HCT116 (cell line): ENCODE results near the gene SYCE3.

Experiments
- EZH2phosphoT487 ChIP-seq: fragments of 200-600 bp; IDR thresholded peaks from 2 replicates; pipeline ENCODE4 v1.6.1; 2018; ENCODE audit warnings: antibody characterized with exemption, borderline replicate concordance
- POLR2A ChIP-seq: IDR thresholded peaks from 2 replicates; pipeline ENCODE4 v1.7.0; 2011; ENCODE audit warnings: borderline replicate concordance; ENCODE audit not compliant: insufficient read depth, insufficient read length; ENCODE audit errors: extremely low read depth
- TCF7L2 ChIP-seq: IDR thresholded peaks from 2 replicates; pipeline ENCODE4 v1.7.0; 2011; ENCODE audit warnings: borderline replicate concordance, inconsistent platforms; ENCODE audit not compliant: insufficient read depth, insufficient read length; ENCODE audit errors: extremely low read depth
- TF ChIP-seq, protein P1 (sequence below), 3 experiments: fragments of 200-600 bp in 1 of 3; sonication (generic) in 1 of 3; IDR thresholded peaks in 2 of 3; conservative IDR thresholded peaks in 1 of 3; 2 replicates each; pipeline ENCODE4 v1.5.1; 2012 to 2017; ENCODE audit warnings: low read depth in 2 of 3, low read length in 2 of 3, antibody characterized with exemption in 1 of 3, borderline replicate concordance in 1 of 3, control low read depth in 1 of 3, mild to moderate bottlenecking in 1 of 3, mixed read lengths in 1 of 3, mixed run types in 1 of 3, moderate library complexity in 1 of 3; ENCODE audit not compliant: insufficient read depth in 1 of 3

DNA sequence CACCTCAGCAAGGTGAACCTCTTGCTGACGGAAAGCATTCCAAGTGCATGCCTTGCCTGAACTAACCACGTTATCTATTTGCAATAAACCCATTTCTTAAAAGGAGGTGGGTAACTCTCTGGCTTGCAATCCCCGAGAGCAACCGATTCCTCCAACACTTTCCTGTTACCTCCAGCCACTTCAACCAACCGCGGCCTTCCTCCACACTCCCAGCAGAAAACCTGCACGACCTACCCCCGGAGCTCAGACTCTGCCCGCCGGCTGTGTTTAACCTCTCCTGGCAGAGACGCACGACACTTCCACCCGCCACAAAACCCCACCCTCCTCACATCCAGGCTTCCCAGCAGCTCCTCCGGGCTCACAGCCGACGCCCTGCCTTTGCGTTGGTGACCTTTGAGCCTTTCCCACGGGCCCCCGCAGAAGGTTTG, 38.0 kb downstream of the SYCE3 start:
- no peak for TF ChIP-seq TCF7L2
- TF ChIP-seq EZH2phosphoT487 = no peak
- TF ChIP-seq, protein P1, sequence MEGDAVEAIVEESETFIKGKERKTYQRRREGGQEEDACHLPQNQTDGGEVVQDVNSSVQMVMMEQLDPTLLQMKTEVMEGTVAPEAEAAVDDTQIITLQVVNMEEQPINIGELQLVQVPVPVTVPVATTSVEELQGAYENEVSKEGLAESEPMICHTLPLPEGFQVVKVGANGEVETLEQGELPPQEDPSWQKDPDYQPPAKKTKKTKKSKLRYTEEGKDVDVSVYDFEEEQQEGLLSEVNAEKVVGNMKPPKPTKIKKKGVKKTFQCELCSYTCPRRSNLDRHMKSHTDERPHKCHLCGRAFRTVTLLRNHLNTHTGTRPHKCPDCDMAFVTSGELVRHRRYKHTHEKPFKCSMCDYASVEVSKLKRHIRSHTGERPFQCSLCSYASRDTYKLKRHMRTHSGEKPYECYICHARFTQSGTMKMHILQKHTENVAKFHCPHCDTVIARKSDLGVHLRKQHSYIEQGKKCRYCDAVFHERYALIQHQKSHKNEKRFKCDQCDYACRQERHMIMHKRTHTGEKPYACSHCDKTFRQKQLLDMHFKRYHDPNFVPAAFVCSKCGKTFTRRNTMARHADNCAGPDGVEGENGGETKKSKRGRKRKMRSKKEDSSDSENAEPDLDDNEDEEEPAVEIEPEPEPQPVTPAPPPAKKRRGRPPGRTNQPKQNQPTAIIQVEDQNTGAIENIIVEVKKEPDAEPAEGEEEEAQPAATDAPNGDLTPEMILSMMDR (IDR thresholded peaks at IDR 0.05 in 2 of 3, conservative IDR thresholded peaks at IDR 0.05 in 1 of 3; ENCODE audit: borderline replicate concordance in 1 of 3, insufficient read depth in 1 of 3, low read depth in 2 of 3, low read length in 2 of 3) = no peak
- TF ChIP-seq POLR2A = no peak
